HG03060 (cell line): Measurements from ENCODE around the gene CINP.
"Not testable (repeated sequence)": the region's sequence is repeated elsewhere in the genome, so short reads cannot be mapped to it uniquely, and the experiment has no call there.

Source experiments
- ATAC-seq: cut with Tn5 transposase; IDR thresholded peaks from one replicate; pipeline ENCODE4 v1.9.1; 2021; ENCODE audit warnings: low read depth, moderate number of reproducible peaks; ENCODE audit not compliant: unreplicated experiment

Gene CINP

GRCh38 chr14:102356280-102356679 lies 6.4 kb downstream of the CINP start:
- ATAC-seq, result no peak

- ATAC-seq, result no peak
These were observed 9.5 kb downstream of the CINP start for GRCh38 chr14:102353126-102353619.

- ATAC-seq, result no peak
These were observed 10.5 kb downstream of the CINP start for GRCh38 chr14:102352213-102352612.

- not testable (repeated sequence) for ATAC-seq
These were observed 11.1 kb downstream of the CINP start for GRCh38 chr14:102351593-102351992.

- no peak for ATAC-seq
These were observed 11.7 kb downstream of the CINP start for GRCh38 chr14:102351023-102351422.

GRCh38 chr14:102348376-102348775 lies 14.3 kb downstream of the CINP start:
- ATAC-seq, result no peak

- ATAC-seq, result no peak
These were observed 16.0 kb downstream of the CINP start for GRCh38 chr14:102346645-102347044.

- no peak for ATAC-seq
These were observed 17.5 kb downstream of the CINP start for GRCh38 chr14:102345232-102345631.

- no peak for ATAC-seq
These were observed 18.2 kb downstream of the CINP start for GRCh38 chr14:102344485-102344884.

- ATAC-seq, result no peak
These were observed 18.6 kb downstream of the CINP start for GRCh38 chr14:102344084-102344483.

- ATAC-seq, result no peak
These were observed 20.5 kb downstream of the CINP start for GRCh38 chr14:102342238-102342637.

GRCh38 chr14:102341566-102341965 lies 21.1 kb downstream of the CINP start:
- no peak for ATAC-seq

- ATAC-seq, result no peak
These were observed 24.0 kb downstream of the CINP start for GRCh38 chr14:102338724-102339123.

- no peak for ATAC-seq
These were observed 27.5 kb downstream of the CINP start for GRCh38 chr14:102335163-102335562.

- no peak for ATAC-seq
These were observed 28.6 kb downstream of the CINP start for GRCh38 chr14:102333795-102334705.

GRCh38 chr14:102333390-102333789 lies 29.3 kb downstream of the CINP start:
- no peak for ATAC-seq

- ATAC-seq, result no peak
These were observed 31.9 kb downstream of the CINP start for GRCh38 chr14:102330806-102331205.

GRCh38 chr14:102329381-102329780 lies 33.3 kb downstream of the CINP start:
- not testable (repeated sequence) for ATAC-seq

- no peak for ATAC-seq
These were observed 36.1 kb downstream of the CINP start for GRCh38 chr14:102326583-102326982.

GRCh38 chr14:102325791-102326345 lies 36.8 kb downstream of the CINP start:
- ATAC-seq, result no peak

GRCh38 chr14:102323102-102323501 lies 39.6 kb downstream of the CINP start:
- ATAC-seq, result no peak
